BE2C (cell line): ENCODE measurements around the gene CDK5RAP2.

Experiments
- DNase-seq: peaks from one replicate; pipeline ENCODE4 v3.0.0-alpha.2; 2020
- H3K27me3 ChIP-seq: fragments of 250-450 bp; sonication (Bioruptor Pico); 2 replicates; pipeline ENCODE4 v1.5.1; 2020; ENCODE audit warnings: mild to moderate bottlenecking
- H3K36me3 ChIP-seq: fragments of 250-450 bp; sonication (Bioruptor Pico); 2 replicates; pipeline ENCODE4 v1.5.1; 2020; ENCODE audit warnings: mild to moderate bottlenecking
- H3K4me1 ChIP-seq: fragments of 250-450 bp; sonication (Bioruptor Pico); 2 replicates; pipeline ENCODE4 v1.5.1; 2020
- H3K4me3 ChIP-seq: 2 replicates; pipeline ENCODE4 v1.5.1; 2011; ENCODE audit warnings: low read depth, low read length
- H3K9me3 ChIP-seq: fragments of 250-450 bp; sonication (Bioruptor Pico); 2 replicates; pipeline ENCODE4 v1.5.1; 2020
- CTCF ChIP-seq: IDR thresholded peaks from 2 replicates; pipeline ENCODE4 v1.5.1; 2012; ENCODE audit warnings: mild to moderate bottlenecking, low read depth, low read length

The CDK5RAP2 gene

GRCh38 chr9:120396418-120396817 is 183.5 kb downstream of the CDK5RAP2 start:
- H3K27me3 ChIP-seq = no peaks in the 10 kb centered on the region

GRCh38 chr9:120395376-120395775 is 184.6 kb downstream of the CDK5RAP2 start:
- H3K36me3 ChIP-seq = peaks cover 91% of the 10 kb centered on the region
- no peak for DNase-seq

More at GRCh38 chr9:120396418-120396817, 183.5 kb downstream of the CDK5RAP2 start:
- no peak for TF ChIP-seq CTCF
- Histone ChIP-seq H3K9me3 (no peaks in the 10 kb centered on the region), H3K36me3 (peaks cover 91% of the 10 kb centered on the region), H3K4me1 (no peaks in the 10 kb centered on the region), H3K4me3 (no peak overlapping the region)
- DNase-seq = no peak

GRCh38 chr9:120394058-120394669 is 185.8 kb downstream of the CDK5RAP2 start:
- Histone ChIP-seq H3K36me3 (peaks cover 83% of the 10 kb centered on the region), H3K9me3 (no peaks in the 10 kb centered on the region), H3K4me3 (no peak overlapping the region), H3K27me3 (no peaks in the 10 kb centered on the region), H3K4me1 (no peaks in the 10 kb centered on the region)
- DNase-seq = no peak
- no peak for TF ChIP-seq CTCF

More at GRCh38 chr9:120395376-120395775, 184.6 kb downstream of the CDK5RAP2 start:
- no peak for TF ChIP-seq CTCF
- Histone ChIP-seq H3K4me1 (no peaks in the 10 kb centered on the region), H3K4me3 (no peak overlapping the region), H3K27me3 (no peaks in the 10 kb centered on the region), H3K9me3 (no peaks in the 10 kb centered on the region)

GRCh38 chr9:120393386-120394057 is 186.4 kb downstream of the CDK5RAP2 start:
- DNase-seq = no peak
- no peaks in the 10 kb centered on the region for H3K9me3 ChIP-seq
- no peaks in the 10 kb centered on the region for H3K27me3 ChIP-seq
- no peaks in the 10 kb centered on the region for H3K4me1 ChIP-seq
- H3K4me3 ChIP-seq = no peak overlapping the region
- H3K36me3 ChIP-seq = peaks cover 84% of the 10 kb centered on the region
- TF ChIP-seq CTCF = no peak

- Histone ChIP-seq H3K27me3 (no peaks in the 10 kb centered on the region), H3K4me1 (no peaks in the 10 kb centered on the region), H3K4me3 (no peak overlapping the region), H3K36me3 (peaks cover 81% of the 10 kb centered on the region), H3K9me3 (no peaks in the 10 kb centered on the region)
- TF ChIP-seq CTCF = no peak
- no peak for DNase-seq
Observed at GRCh38 chr9:120392711-120393110, 187.3 kb downstream of the CDK5RAP2 start.

GRCh38 chr9:120392245-120392644 is 187.7 kb downstream of the CDK5RAP2 start:
- DNase-seq = no peak
- H3K27me3 ChIP-seq = no peaks in the 10 kb centered on the region
- peaks cover 79% of the 10 kb centered on the region for H3K36me3 ChIP-seq
- no peak overlapping the region for H3K4me3 ChIP-seq
- H3K9me3 ChIP-seq = no peaks in the 10 kb centered on the region
- TF ChIP-seq CTCF = no peak
- no peaks in the 10 kb centered on the region for H3K4me1 ChIP-seq
